Astrocyte (in vitro differentiated cells and primary cell): Measurements from ENCODE around the gene HEG1. TPM values are rescaled to one million over a fixed set of nuclear protein-coding genes. Genes with fewer than 3 reads are reported as not detected.

Experiments used
- DNase-seq: peaks from one replicate; pipeline ENCODE4 v3.0.0-alpha.2; 2010; ENCODE audit warnings: low read depth
- FAIRE-seq: peaks from 2 replicates; lab custom pipeline; 2011; peaks lifted over from hg19 to GRCh38; lab: Jason Lieb, UNC
- H2AFZ ChIP-seq: 2 replicates; pipeline ENCODE4 v1.6.0; 2012; ENCODE audit warnings: low read depth, low read length, inconsistent platforms
- H3K27ac ChIP-seq: 2 replicates; pipeline ENCODE4 v1.5.1; 2011; ENCODE audit warnings: low read depth, low read length, inconsistent platforms
- H3K27me3 ChIP-seq: 2 replicates; pipeline ENCODE4 v1.6.0; 2011; ENCODE audit warnings: low read length, inconsistent platforms; ENCODE audit not compliant: insufficient read depth
- H3K36me3 ChIP-seq: 2 replicates; pipeline ENCODE4 v1.5.1; 2011; ENCODE audit warnings: low read length, inconsistent platforms; ENCODE audit not compliant: insufficient read depth
- H3K4me1 ChIP-seq: 2 replicates; pipeline ENCODE4 v1.5.1; 2011; ENCODE audit warnings: low read length, inconsistent platforms; ENCODE audit not compliant: insufficient read depth
- H3K4me2 ChIP-seq: 2 replicates; pipeline ENCODE4 v1.6.0; 2012; ENCODE audit warnings: low read length, inconsistent platforms
- H3K4me3 ChIP-seq: 2 replicates; pipeline ENCODE4 v1.5.1; 2011; ENCODE audit warnings: low read depth, mild to moderate bottlenecking, low read length, inconsistent platforms; ENCODE audit not compliant: insufficient read depth
- H3K79me2 ChIP-seq: 2 replicates; pipeline ENCODE4 v1.6.0; 2012; ENCODE audit warnings: mild to moderate bottlenecking, low read length, inconsistent platforms; ENCODE audit not compliant: insufficient read depth
- H3K9ac ChIP-seq: 2 replicates; pipeline ENCODE4 v1.6.0; 2012; ENCODE audit warnings: mild to moderate bottlenecking, low read length, inconsistent platforms
- H3K9me3 ChIP-seq: 2 replicates; pipeline ENCODE4 v1.5.1; 2012; ENCODE audit warnings: low read depth, mild to moderate bottlenecking, low read length, inconsistent platforms; ENCODE audit not compliant: insufficient read depth
- H4K20me1 ChIP-seq: 2 replicates; pipeline ENCODE4 v1.6.0; 2012; ENCODE audit warnings: low read length, inconsistent platforms; ENCODE audit not compliant: insufficient read depth
- H3K27ac Mint-ChIP-seq: one replicate; pipeline ENCODE4 v1.8.0; 2021; ENCODE audit warnings: mild to moderate bottlenecking, mixed read lengths; ENCODE audit not compliant: unreplicated experiment
- H3K27me3 Mint-ChIP-seq: one replicate; pipeline ENCODE4 v1.8.0; 2021; ENCODE audit warnings: low read depth, mixed read lengths; ENCODE audit not compliant: unreplicated experiment
- H3K36me3 Mint-ChIP-seq: one replicate; pipeline ENCODE4 v1.8.0; 2021; ENCODE audit warnings: low read depth, mixed read lengths; ENCODE audit not compliant: unreplicated experiment
- H3K4me1 Mint-ChIP-seq: one replicate; pipeline ENCODE4 v1.8.0; 2021; ENCODE audit warnings: low read depth, mixed read lengths; ENCODE audit not compliant: unreplicated experiment
- H3K4me3 Mint-ChIP-seq: one replicate; pipeline ENCODE4 v1.8.0; 2021; ENCODE audit warnings: mild to moderate bottlenecking, moderate library complexity, mixed read lengths; ENCODE audit not compliant: unreplicated experiment
- H3K9me3 Mint-ChIP-seq: one replicate; pipeline ENCODE4 v1.8.0; 2021; ENCODE audit warnings: mild to moderate bottlenecking, mixed read lengths; ENCODE audit not compliant: unreplicated experiment
- EZH2 ChIP-seq: IDR thresholded peaks from 2 replicates; pipeline ENCODE4 v1.6.1; 2012; ENCODE audit warnings: mild to moderate bottlenecking, low read length, inconsistent platforms; ENCODE audit not compliant: insufficient read depth
- total RNA-seq: library from RNA; stranded (reverse); gene quantifications from 2 replicates; pipeline ENCODE4 v1.2.1, GENCODE V29; 2021
- TF ChIP-seq, protein P1 (sequence below): IDR thresholded peaks from 2 replicates; pipeline ENCODE4 v1.5.1; 2011; ENCODE audit warnings: low read depth, mild to moderate bottlenecking, inconsistent platforms, low read length, moderate library complexity; ENCODE audit not compliant: insufficient read depth

HEG1 gene
- total RNA-seq, 1 donor from 2014 or later = 65.7 TPM

DNA sequence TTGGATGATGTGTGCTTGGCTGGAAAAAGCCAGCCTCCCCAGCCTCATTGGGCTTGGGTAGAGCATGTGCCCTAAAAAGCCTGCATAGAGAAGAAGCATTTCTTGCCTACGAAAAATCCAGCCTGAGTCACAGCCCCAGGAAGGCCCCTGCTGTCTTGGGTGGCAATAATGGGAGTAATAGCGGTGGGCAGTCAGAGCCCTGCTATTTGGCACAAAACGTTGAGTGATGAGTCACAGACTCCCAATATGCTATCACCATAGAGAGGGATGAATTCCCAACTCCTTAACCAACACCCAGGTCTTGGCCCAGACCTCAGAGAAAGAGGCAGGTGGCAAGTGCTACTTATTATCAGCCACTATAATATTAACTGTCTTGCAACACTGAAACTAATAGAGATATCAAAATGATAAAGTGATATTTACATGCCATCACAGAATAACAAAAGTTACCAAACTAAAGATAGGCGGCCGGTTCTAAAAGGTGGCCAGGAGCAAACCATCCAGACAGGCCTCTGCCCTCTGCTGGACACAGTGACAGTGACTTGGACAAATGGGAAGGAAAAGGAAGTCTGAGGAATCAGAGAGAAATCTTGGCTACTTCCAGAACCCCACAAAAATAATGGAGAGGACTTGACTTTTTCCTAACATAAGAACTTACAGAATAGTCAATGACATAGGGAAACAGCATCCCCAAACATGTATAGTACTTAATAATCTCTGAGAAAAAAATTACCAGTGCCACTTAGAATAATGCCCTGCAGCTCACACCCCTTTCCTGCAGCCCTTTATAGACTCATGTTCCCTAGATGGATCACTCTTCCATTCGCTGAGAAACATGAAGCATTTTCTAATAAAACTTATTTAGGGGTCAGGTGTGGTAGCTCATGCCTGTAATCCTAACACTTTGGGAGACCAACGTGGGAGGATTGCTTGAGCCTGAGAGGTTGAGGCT is 69.3 kb downstream of the HEG1 start:
- Histone ChIP-seq H3K9me3 (no peaks in the 10 kb centered on the region), H3K79me2 (no peaks in the 10 kb centered on the region), H3K4me2 (peak overlapping the region; percentile 67), H3K9ac (peak overlapping the region; percentile 70), H3K36me3 (peaks cover 21% of the 10 kb centered on the region), H3K27me3 (no peaks in the 10 kb centered on the region), H3K4me1 (peaks cover 18% of the 10 kb centered on the region), H3K4me3 (no peak overlapping the region), H3K27ac (peak overlapping the region; percentile 92), H2AFZ (no peak overlapping the region), H4K20me1 (no peaks in the 10 kb centered on the region)
- TF ChIP-seq, protein P1, sequence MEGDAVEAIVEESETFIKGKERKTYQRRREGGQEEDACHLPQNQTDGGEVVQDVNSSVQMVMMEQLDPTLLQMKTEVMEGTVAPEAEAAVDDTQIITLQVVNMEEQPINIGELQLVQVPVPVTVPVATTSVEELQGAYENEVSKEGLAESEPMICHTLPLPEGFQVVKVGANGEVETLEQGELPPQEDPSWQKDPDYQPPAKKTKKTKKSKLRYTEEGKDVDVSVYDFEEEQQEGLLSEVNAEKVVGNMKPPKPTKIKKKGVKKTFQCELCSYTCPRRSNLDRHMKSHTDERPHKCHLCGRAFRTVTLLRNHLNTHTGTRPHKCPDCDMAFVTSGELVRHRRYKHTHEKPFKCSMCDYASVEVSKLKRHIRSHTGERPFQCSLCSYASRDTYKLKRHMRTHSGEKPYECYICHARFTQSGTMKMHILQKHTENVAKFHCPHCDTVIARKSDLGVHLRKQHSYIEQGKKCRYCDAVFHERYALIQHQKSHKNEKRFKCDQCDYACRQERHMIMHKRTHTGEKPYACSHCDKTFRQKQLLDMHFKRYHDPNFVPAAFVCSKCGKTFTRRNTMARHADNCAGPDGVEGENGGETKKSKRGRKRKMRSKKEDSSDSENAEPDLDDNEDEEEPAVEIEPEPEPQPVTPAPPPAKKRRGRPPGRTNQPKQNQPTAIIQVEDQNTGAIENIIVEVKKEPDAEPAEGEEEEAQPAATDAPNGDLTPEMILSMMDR = peak; percentile 50
- TF ChIP-seq EZH2 = no peak
- FAIRE-seq = peak; percentile 67
- H3K9me3 Mint-ChIP-seq = no peaks in the 10 kb centered on the region
- H3K27ac Mint-ChIP-seq = peak overlapping the region; percentile 92
- peak; percentile 96 for DNase-seq
- no peaks in the 10 kb centered on the region for H3K27me3 Mint-ChIP-seq
- peaks cover 11% of the 10 kb centered on the region for H3K36me3 Mint-ChIP-seq
- H3K4me1 Mint-ChIP-seq = peaks cover 25% of the 10 kb centered on the region
- H3K4me3 Mint-ChIP-seq = peak overlapping the region; percentile 57

DNA sequence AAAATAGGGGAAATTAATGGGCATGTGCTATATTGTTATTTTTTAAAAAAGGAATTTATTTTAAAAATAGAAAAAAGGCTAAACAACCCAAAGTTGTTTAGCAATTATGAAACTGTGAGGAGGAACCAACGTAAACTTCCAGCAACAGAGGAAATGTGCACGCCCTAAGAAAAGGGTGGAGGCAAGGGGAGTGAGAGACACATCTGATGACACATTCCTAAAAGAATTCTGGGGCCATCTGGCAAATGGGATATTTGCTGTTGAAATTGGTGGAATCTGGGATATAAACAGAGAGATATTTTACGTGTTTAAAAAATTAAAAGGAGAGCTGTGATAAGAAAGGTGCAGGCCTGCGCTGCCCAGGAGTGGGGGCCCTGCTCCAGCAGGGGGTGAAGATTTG is 70.4 kb downstream of the HEG1 start:
- FAIRE-seq (peak; percentile 58), DNase-seq (peak; percentile 75)
- H3K4me1 ChIP-seq = peaks cover 18% of the 10 kb centered on the region
- no peaks in the 10 kb centered on the region for H3K27me3 ChIP-seq
- H2AFZ ChIP-seq = no peak overlapping the region
- H3K4me2 ChIP-seq = peak overlapping the region; percentile 67
- Mint-ChIP-seq H3K4me1 (peaks cover 25% of the 10 kb centered on the region), H3K27ac (peak overlapping the region; percentile 92), H3K36me3 (peaks cover 11% of the 10 kb centered on the region), H3K4me3 (peak overlapping the region; percentile 11), H3K9me3 (no peaks in the 10 kb centered on the region), H3K27me3 (no peaks in the 10 kb centered on the region)
- H3K36me3 ChIP-seq = peaks cover 12% of the 10 kb centered on the region
- peak overlapping the region; percentile 92 for H3K27ac ChIP-seq
- no peaks in the 10 kb centered on the region for H3K9me3 ChIP-seq
- H3K79me2 ChIP-seq = no peaks in the 10 kb centered on the region
- no peaks in the 10 kb centered on the region for H4K20me1 ChIP-seq
- peak overlapping the region; percentile 70 for H3K9ac ChIP-seq
- TF ChIP-seq EZH2 = no peak
- H3K4me3 ChIP-seq = no peak overlapping the region

DNA sequence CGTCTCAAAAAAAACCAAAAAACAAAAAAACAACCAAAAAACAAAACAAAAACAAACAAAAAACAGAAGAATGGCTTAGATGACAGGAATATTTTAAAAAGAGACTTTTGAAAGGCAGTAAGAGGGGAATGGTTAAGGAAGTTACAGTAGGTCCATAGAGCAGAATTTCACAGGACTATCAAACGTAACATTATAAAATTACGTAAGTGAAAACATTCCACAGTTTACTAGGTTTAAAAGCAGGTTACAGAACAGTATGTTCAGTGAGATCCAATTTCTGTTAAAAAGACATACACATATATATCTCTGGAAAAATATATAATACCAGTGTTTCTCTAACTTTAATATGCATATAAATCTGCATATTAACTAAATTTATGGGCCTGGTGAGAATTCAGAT is 71.0 kb downstream of the HEG1 start:
- Histone ChIP-seq H3K4me2 (no peak overlapping the region), H3K9me3 (no peaks in the 10 kb centered on the region), H3K36me3 (peaks cover 9% of the 10 kb centered on the region), H4K20me1 (peaks cover 5% of the 10 kb centered on the region), H2AFZ (no peak overlapping the region), H3K27ac (peak overlapping the region; percentile 92), H3K4me1 (peaks cover 18% of the 10 kb centered on the region), H3K9ac (no peak overlapping the region), H3K4me3 (no peak overlapping the region), H3K27me3 (no peaks in the 10 kb centered on the region), H3K79me2 (no peaks in the 10 kb centered on the region)
- no peak overlapping the region for H3K4me3 Mint-ChIP-seq
- TF ChIP-seq EZH2 = no peak
- TF ChIP-seq, protein P1 = no peak
- H3K27ac Mint-ChIP-seq = peak overlapping the region; percentile 92
- no peaks in the 10 kb centered on the region for H3K27me3 Mint-ChIP-seq
- H3K4me1 Mint-ChIP-seq = peaks cover 25% of the 10 kb centered on the region
- no peak for DNase-seq
- H3K36me3 Mint-ChIP-seq = peaks cover 7% of the 10 kb centered on the region
- H3K9me3 Mint-ChIP-seq = no peaks in the 10 kb centered on the region
- FAIRE-seq = no peak
